Panc1 (cell line): Measurements from ENCODE around the gene MARK2. TPM values are rescaled to one million over a fixed set of nuclear protein-coding genes. Genes with fewer than 3 reads are reported as not detected.

Source experiments
- ATAC-seq: fragments of 200-7000 bp; cut with Tn5 transposase; 2 replicates; pipeline ENCODE4 v1.9.1; 2020; ENCODE audit warnings: mild to moderate bottlenecking, moderate library complexity
- BruUV-seq: library from RNA; stranded (reverse); fragments of 400-500 nt; replicated peaks from 2 replicates; lab custom pipeline; 2021; lab: Mats Ljungman, UMichigan
- CTCF ChIA-PET: fragments of 300-600 bp; sonication (Branson Sonifier 250); formaldehyde crosslinking; loops from one replicate; lab custom pipeline; 2022; ENCODE audit warnings: antibody characterized with exemption; lab: Charles Lee
- POLR2A ChIA-PET: fragments of 300-600 bp; sonication (Branson Sonifier 250); formaldehyde crosslinking; loops from one replicate; lab custom pipeline; 2022; ENCODE audit warnings: antibody characterized with exemption; lab: Charles Lee
- DNase-seq: peaks from one replicate; pipeline ENCODE4 v3.0.0-alpha.2; 2010; ENCODE audit warnings: low read depth, low spot score
- H3K27ac ChIP-seq: 2 replicates; pipeline ENCODE4 v1.5.1; 2011; ENCODE audit warnings: mild to moderate bottlenecking, low read length, inconsistent platforms
- H3K27me3 ChIP-seq: fragments of 200-500 bp; sonication (Bioruptor generic); 2 replicates; pipeline ENCODE4 v1.6.0; 2014; ENCODE audit warnings: low read length, inconsistent platforms; ENCODE audit not compliant: control insufficient read depth, insufficient read depth
- H3K36me3 ChIP-seq: fragments of 200-500 bp; sonication (Bioruptor generic); 2 replicates; pipeline ENCODE4 v1.5.1; 2014; ENCODE audit warnings: inconsistent platforms, mild to moderate bottlenecking, low read length, moderate library complexity; ENCODE audit not compliant: control insufficient read depth, insufficient read depth
- H3K4me1 ChIP-seq: 2 replicates; pipeline ENCODE4 v1.5.1; 2011; ENCODE audit warnings: inconsistent platforms, mild to moderate bottlenecking, low read length, moderate library complexity; ENCODE audit not compliant: control insufficient read depth, insufficient read depth
- H3K4me3 ChIP-seq, 2 experiments: 2 replicates each; pipeline ENCODE4 v1.5.1; 2011 to 2012; ENCODE audit warnings: low read depth in 2 of 2, low read length in 2 of 2, mild to moderate bottlenecking in 2 of 2, inconsistent platforms in 1 of 2, moderate library complexity in 1 of 2
- H3K9me3 ChIP-seq: fragments of 200-500 bp; sonication (Bioruptor generic); 2 replicates; pipeline ENCODE4 v1.5.1; 2014; ENCODE audit warnings: low read depth, mild to moderate bottlenecking, inconsistent platforms, low read length, moderate library complexity; ENCODE audit not compliant: control insufficient read depth, insufficient read depth
- CTCF ChIP-seq: fragments of 450-650 bp; IDR thresholded peaks from 2 replicates; pipeline ENCODE4 v1.5.1; 2017; ENCODE audit warnings: mild to moderate bottlenecking
- POLR2AphosphoS5 ChIP-seq: IDR thresholded peaks from 2 replicates; pipeline ENCODE4 v1.6.1; 2012; ENCODE audit warnings: mild to moderate bottlenecking, low read depth, low read length, moderate library complexity
- REST ChIP-seq, 2 experiments: IDR thresholded peaks; 2 replicates each; pipeline ENCODE4 v1.6.1; 2011 to 2012; ENCODE audit warnings: low read depth in 2 of 2, control low read depth in 1 of 2, low read length in 1 of 2, mild to moderate bottlenecking in 1 of 2, moderate library complexity in 1 of 2; ENCODE audit not compliant: insufficient read depth in 1 of 2
- SIN3A ChIP-seq: IDR thresholded peaks from 2 replicates; pipeline ENCODE4 v1.6.1; 2012; ENCODE audit warnings: low read depth, mild to moderate bottlenecking, low read length, moderate library complexity, borderline replicate concordance; ENCODE audit not compliant: insufficient read depth
- TCF7L2 ChIP-seq: IDR thresholded peaks from 2 replicates; pipeline ENCODE4 v1.6.1; 2011; ENCODE audit warnings: mild to moderate bottlenecking, low read depth, low read length, inconsistent platforms
- in situ Hi-C: cut with HindIII; loops from 2 replicates; pipeline ENCODE4 v1.10.0; 2016; ENCODE audit warnings: low sequenced_read_pairs, low pct_unique_long_range_greater_than_20kb
- intact Hi-C: fragments of 100-400 bp; cut with micrococcal nuclease; formaldehyde crosslinking; loops from one replicate; pipeline ENCODE4 v1.10.0; 2022; ENCODE audit not compliant: unreplicated experiment
- total RNA-seq: library from RNA; stranded (reverse); gene quantifications from one replicate; pipeline ENCODE4 v1.2.1, GENCODE V29; 2021; ENCODE audit not compliant: unreplicated experiment

The MARK2 gene
- total RNA-seq, 1 experiment from 2014 or later, result 41.1 TPM

GRCh38 chr11:63911440-63911839 is 72.5 kb downstream of the MARK2 start:
- peaks cover 2% of the 10 kb centered on the region; the same call in 1 of the 2 replicates for H3K36me3 ChIP-seq
- H3K4me3 ChIP-seq, result no peak overlapping the region
- TF ChIP-seq POLR2AphosphoS5 (no peak), CTCF (no peak), TCF7L2 (no peak), REST (IDR thresholded peaks at IDR 0.05; ENCODE audit: insufficient read depth in 1 of 2, low read depth in 2 of 2, low read length in 1 of 2) (no peak), SIN3A (no peak)
- ATAC-seq, result no peak
- no peak for DNase-seq
- in situ Hi-C loops, result no loop called here
- intact Hi-C loops, result no loop called here
- BruUV-seq, result no TSS peak
- POLR2A ChIA-PET, result interaction anchor here (0.5 kb wide), 1 partner anchor 23 kb away, joined by 3 read pairs; no protein-coding TSS in a partner anchor
- H3K27me3 ChIP-seq, result no peaks in the 10 kb centered on the region
- CTCF ChIA-PET, result no interaction called here
- peaks cover 14% of the 10 kb centered on the region for H3K4me1 ChIP-seq
- H3K27ac ChIP-seq, result no peak overlapping the region
- H3K9me3 ChIP-seq, result no peaks in the 10 kb centered on the region

- in situ Hi-C loops, result no loop called here
- Histone ChIP-seq H3K4me3 (no peak overlapping the region), H3K4me1 (peaks cover 14% of the 10 kb centered on the region), H3K27ac (no peak overlapping the region), H3K27me3 (no peaks in the 10 kb centered on the region), H3K36me3 (peaks cover 2% of the 10 kb centered on the region), H3K9me3 (no peaks in the 10 kb centered on the region)
- no peak for TF ChIP-seq SIN3A
- no peak for TF ChIP-seq POLR2AphosphoS5
- no peak for TF ChIP-seq TCF7L2
- no peak for TF ChIP-seq REST (IDR thresholded peaks at IDR 0.05; ENCODE audit: insufficient read depth in 1 of 2, low read depth in 2 of 2, low read length in 1 of 2)
- TF ChIP-seq CTCF, result no peak
- intact Hi-C loops, result no loop called here
- no peak for ATAC-seq
- DNase-seq, result no peak
- no TSS peak for BruUV-seq
- CTCF ChIA-PET, result no interaction called here
- POLR2A ChIA-PET, result no interaction called here
Observed at GRCh38 chr11:63911876-63912275, 73.0 kb downstream of the MARK2 start.
